HCT116 (cell line): ENCODE data around the gene ADAMTSL2.

Source experiments
- CBX3 ChIP-seq: IDR thresholded peaks from 2 replicates; pipeline ENCODE4 v1.6.1; 2012; ENCODE audit warnings: low read depth
- CEBPB ChIP-seq: IDR thresholded peaks from 2 replicates; pipeline ENCODE4 v1.6.1; 2012; ENCODE audit warnings: low read depth
- ELF1 ChIP-seq: IDR thresholded peaks from 2 replicates; pipeline ENCODE4 v1.6.1; 2012; ENCODE audit warnings: low read depth, borderline replicate concordance
- EZH2 ChIP-seq: fragments of 200-600 bp; sonication (generic); IDR thresholded peaks from 2 replicates; pipeline ENCODE4 v1.6.1; 2017; ENCODE audit warnings: antibody characterized with exemption, mixed run types
- EZH2phosphoT487 ChIP-seq: fragments of 200-600 bp; IDR thresholded peaks from 2 replicates; pipeline ENCODE4 v1.6.1; 2018; ENCODE audit warnings: antibody characterized with exemption, borderline replicate concordance
- JUND ChIP-seq: IDR thresholded peaks from 2 replicates; pipeline ENCODE4 v1.6.1; 2012
- POLR2A ChIP-seq: IDR thresholded peaks from 2 replicates; pipeline ENCODE4 v1.7.0; 2011; ENCODE audit warnings: borderline replicate concordance; ENCODE audit not compliant: insufficient read depth, insufficient read length; ENCODE audit errors: extremely low read depth
- SIN3A ChIP-seq: IDR thresholded peaks from 2 replicates; pipeline ENCODE4 v1.6.1; 2012; ENCODE audit warnings: low read depth
- YY1 ChIP-seq: IDR thresholded peaks from 2 replicates; pipeline ENCODE4 v1.6.1; 2011; ENCODE audit warnings: low read length, low read depth, moderate library complexity, mild to moderate bottlenecking; ENCODE audit not compliant: insufficient replicate concordance; ENCODE audit errors: extremely low read depth
- ZFX ChIP-seq: fragments of 450-650 bp; IDR thresholded peaks from 2 replicates; pipeline ENCODE4 v1.6.1; 2017
- ZNF274 ChIP-seq: fragments of 200-500 bp; sonication (Bioruptor generic); IDR thresholded peaks from 2 replicates; pipeline ENCODE4 v1.6.1; 2014; ENCODE audit warnings: mild to moderate bottlenecking, low read depth, low read length, inconsistent platforms
- TF ChIP-seq, protein P1 (sequence below), 3 experiments: fragments of 200-600 bp in 1 of 3; sonication (generic) in 1 of 3; IDR thresholded peaks in 2 of 3; conservative IDR thresholded peaks in 1 of 3; 2 replicates each; pipeline ENCODE4 v1.5.1; 2012 to 2017; ENCODE audit warnings: low read depth in 2 of 3, low read length in 2 of 3, antibody characterized with exemption in 1 of 3, borderline replicate concordance in 1 of 3, control low read depth in 1 of 3, mild to moderate bottlenecking in 1 of 3, mixed read lengths in 1 of 3, mixed run types in 1 of 3, moderate library complexity in 1 of 3; ENCODE audit not compliant: insufficient read depth in 1 of 3
- TF ChIP-seq, protein P2 (sequence below): IDR thresholded peaks from 2 replicates; pipeline ENCODE4 v1.6.1; 2012

DNA sequence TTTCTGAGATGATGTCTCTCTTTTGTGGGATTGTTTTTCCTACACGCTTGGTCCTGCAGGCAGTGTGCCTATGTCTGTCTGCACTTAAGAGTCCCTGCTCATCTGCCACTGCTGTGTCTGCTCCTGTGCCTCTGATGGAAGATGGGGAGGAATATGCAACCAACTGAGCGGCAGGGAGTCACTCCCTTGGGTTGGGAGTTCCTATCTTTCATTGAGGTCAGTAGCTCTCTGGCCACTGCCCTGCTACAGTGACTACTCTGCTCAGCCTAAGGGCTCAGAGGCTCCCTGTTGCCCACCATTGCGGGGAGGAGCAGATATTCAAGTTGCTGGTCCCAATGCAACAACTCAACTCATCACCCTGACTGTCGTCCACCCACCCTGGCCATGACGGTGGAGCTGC lies 88.1 kb downstream of the ADAMTSL2 start:
- TF ChIP-seq, protein P1, sequence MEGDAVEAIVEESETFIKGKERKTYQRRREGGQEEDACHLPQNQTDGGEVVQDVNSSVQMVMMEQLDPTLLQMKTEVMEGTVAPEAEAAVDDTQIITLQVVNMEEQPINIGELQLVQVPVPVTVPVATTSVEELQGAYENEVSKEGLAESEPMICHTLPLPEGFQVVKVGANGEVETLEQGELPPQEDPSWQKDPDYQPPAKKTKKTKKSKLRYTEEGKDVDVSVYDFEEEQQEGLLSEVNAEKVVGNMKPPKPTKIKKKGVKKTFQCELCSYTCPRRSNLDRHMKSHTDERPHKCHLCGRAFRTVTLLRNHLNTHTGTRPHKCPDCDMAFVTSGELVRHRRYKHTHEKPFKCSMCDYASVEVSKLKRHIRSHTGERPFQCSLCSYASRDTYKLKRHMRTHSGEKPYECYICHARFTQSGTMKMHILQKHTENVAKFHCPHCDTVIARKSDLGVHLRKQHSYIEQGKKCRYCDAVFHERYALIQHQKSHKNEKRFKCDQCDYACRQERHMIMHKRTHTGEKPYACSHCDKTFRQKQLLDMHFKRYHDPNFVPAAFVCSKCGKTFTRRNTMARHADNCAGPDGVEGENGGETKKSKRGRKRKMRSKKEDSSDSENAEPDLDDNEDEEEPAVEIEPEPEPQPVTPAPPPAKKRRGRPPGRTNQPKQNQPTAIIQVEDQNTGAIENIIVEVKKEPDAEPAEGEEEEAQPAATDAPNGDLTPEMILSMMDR (IDR thresholded peaks at IDR 0.05 in 2 of 3, conservative IDR thresholded peaks at IDR 0.05 in 1 of 3; ENCODE audit: borderline replicate concordance in 1 of 3, insufficient read depth in 1 of 3, low read depth in 2 of 3, low read length in 2 of 3) = no peak
- TF ChIP-seq, protein P2, sequence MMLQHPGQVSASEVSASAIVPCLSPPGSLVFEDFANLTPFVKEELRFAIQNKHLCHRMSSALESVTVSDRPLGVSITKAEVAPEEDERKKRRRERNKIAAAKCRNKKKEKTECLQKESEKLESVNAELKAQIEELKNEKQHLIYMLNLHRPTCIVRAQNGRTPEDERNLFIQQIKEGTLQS = no peak
- TF ChIP-seq ELF1 = no peak
- TF ChIP-seq JUND = no peak
- no peak for TF ChIP-seq YY1
- no peak for TF ChIP-seq CBX3
- no peak for TF ChIP-seq POLR2A
- TF ChIP-seq SIN3A = no peak
- no peak for TF ChIP-seq ZNF274
- no peak for TF ChIP-seq EZH2
- no peak for TF ChIP-seq ZFX
- no peak for TF ChIP-seq CEBPB
- no peak for TF ChIP-seq EZH2phosphoT487
